ENCODE results near the gene TRAPPC2L. TPM values are rescaled to one million over a fixed set of nuclear protein-coding genes. Genes with fewer than 3 reads are reported as not detected.

Gene TRAPPC2L
- total RNA-seq, 2 donors from 2014 or later = 32.0 to 35.2 TPM

GRCh38 chr16:88863426-88863825, 6.5 kb downstream of the TRAPPC2L start:
- Mint-ChIP-seq H3K4me1 (ENCODE audit: low read depth) (peaks cover 2% of the 10 kb centered on the region), H3K4me3 (no peak overlapping the region), H3K36me3 (ENCODE audit: insufficient read depth in 2 of 2) (no peaks in the 10 kb centered on the region), H3K27me3 (ENCODE audit: low read depth) (no peaks in the 10 kb centered on the region), H3K27ac (no peak overlapping the region), H3K9me3 (no peaks in the 10 kb centered on the region)
- DNase-seq = no peak
- ATAC-seq (replicated peaks in 1 of 2) = no peak

- H3K27me3 Mint-ChIP-seq (ENCODE audit: low read depth) = no peaks in the 10 kb centered on the region
- H3K4me1 Mint-ChIP-seq (ENCODE audit: low read depth) = no peaks in the 10 kb centered on the region
- H3K4me3 Mint-ChIP-seq = no peak overlapping the region
- H3K27ac Mint-ChIP-seq = no peak overlapping the region
- no peak for ATAC-seq (replicated peaks in 1 of 2)
- DNase-seq = no peak
- H3K9me3 Mint-ChIP-seq = no peaks in the 10 kb centered on the region
- no peaks in the 10 kb centered on the region for H3K36me3 Mint-ChIP-seq (ENCODE audit: insufficient read depth in 2 of 2)
Observed at GRCh38 chr16:88864099-88864498, 7.2 kb downstream of the TRAPPC2L start.

GRCh38 chr16:88864521-88864920, 7.6 kb downstream of the TRAPPC2L start:
- DNase-seq = no peak
- no peaks in the 10 kb centered on the region for H3K36me3 Mint-ChIP-seq (ENCODE audit: insufficient read depth in 2 of 2)
- H3K27me3 Mint-ChIP-seq (ENCODE audit: low read depth) = no peaks in the 10 kb centered on the region
- ATAC-seq (replicated peaks in 1 of 2) = no peak
- no peaks in the 10 kb centered on the region for H3K4me1 Mint-ChIP-seq (ENCODE audit: low read depth)
- no peaks in the 10 kb centered on the region for H3K9me3 Mint-ChIP-seq
- no peak overlapping the region for H3K4me3 Mint-ChIP-seq
- no peak overlapping the region for H3K27ac Mint-ChIP-seq

GRCh38 chr16:88865310-88865709, 8.4 kb downstream of the TRAPPC2L start:
- Mint-ChIP-seq H3K4me1 (ENCODE audit: low read depth) (no peaks in the 10 kb centered on the region), H3K4me3 (no peak overlapping the region), H3K36me3 (ENCODE audit: insufficient read depth in 2 of 2) (no peaks in the 10 kb centered on the region), H3K9me3 (no peaks in the 10 kb centered on the region), H3K27ac (no peak overlapping the region), H3K27me3 (ENCODE audit: low read depth) (peaks cover 6% of the 10 kb centered on the region)
- ATAC-seq (replicated peaks in 1 of 2) (no peak), DNase-seq (no peak)

GRCh38 chr16:88865742-88866141, 8.8 kb downstream of the TRAPPC2L start:
- Mint-ChIP-seq H3K4me3 (no peak overlapping the region), H3K27ac (no peak overlapping the region), H3K36me3 (ENCODE audit: insufficient read depth in 2 of 2) (no peaks in the 10 kb centered on the region), H3K27me3 (ENCODE audit: low read depth) (peaks cover 10% of the 10 kb centered on the region), H3K4me1 (ENCODE audit: low read depth) (peaks cover 2% of the 10 kb centered on the region), H3K9me3 (no peaks in the 10 kb centered on the region)
- DNase-seq (no peak), ATAC-seq (replicated peaks in 1 of 2) (no peak)

GRCh38 chr16:88866151-88866920, 9.4 kb downstream of the TRAPPC2L start, which contains the start of gene PABPN1L:
PABPN1L (minus strand) TSS chr16:88866660; CDS start chr16:88866606, 54 bp downstream.
- no peaks in the 10 kb centered on the region for H3K9me3 Mint-ChIP-seq
- ATAC-seq (replicated peaks in 1 of 2) (no peak), DNase-seq (no peak)
- H3K4me3 Mint-ChIP-seq = no peak within 1 kb of the TSS
- peaks cover 16% of the 10 kb centered on the region for H3K27me3 Mint-ChIP-seq (ENCODE audit: low read depth)
- peaks cover 8% of the 10 kb centered on the region for H3K4me1 Mint-ChIP-seq (ENCODE audit: low read depth)
- no peaks in the 10 kb centered on the region for H3K36me3 Mint-ChIP-seq (ENCODE audit: insufficient read depth in 2 of 2)
- no peak within 1 kb of the TSS for H3K27ac Mint-ChIP-seq

- H3K27ac Mint-ChIP-seq = no peak overlapping the region
- DNase-seq (no peak), ATAC-seq (replicated peaks in 1 of 2) (no peak)
- H3K36me3 Mint-ChIP-seq (ENCODE audit: insufficient read depth in 2 of 2) = no peaks in the 10 kb centered on the region
- no peaks in the 10 kb centered on the region for H3K9me3 Mint-ChIP-seq
- H3K4me3 Mint-ChIP-seq = no peak overlapping the region
- H3K4me1 Mint-ChIP-seq (ENCODE audit: low read depth) = peaks cover 9% of the 10 kb centered on the region
- peaks cover 18% of the 10 kb centered on the region for H3K27me3 Mint-ChIP-seq (ENCODE audit: low read depth)
Observed at GRCh38 chr16:88867581-88868246, 10.8 kb downstream of the TRAPPC2L start.

GRCh38 chr16:88868974-88869672, 12.2 kb downstream of the TRAPPC2L start:
- Mint-ChIP-seq H3K27ac (no peak overlapping the region), H3K27me3 (ENCODE audit: low read depth) (peaks cover 18% of the 10 kb centered on the region), H3K4me3 (no peak overlapping the region), H3K36me3 (ENCODE audit: insufficient read depth in 2 of 2) (no peaks in the 10 kb centered on the region), H3K9me3 (no peaks in the 10 kb centered on the region), H3K4me1 (ENCODE audit: low read depth) (peaks cover 9% of the 10 kb centered on the region)
- DNase-seq = no peak
- no peak for ATAC-seq (replicated peaks in 1 of 2)

GRCh38 chr16:88869673-88869980, 12.7 kb downstream of the TRAPPC2L start:
- Mint-ChIP-seq H3K4me1 (ENCODE audit: low read depth) (peaks cover 9% of the 10 kb centered on the region), H3K27me3 (ENCODE audit: low read depth) (peaks cover 18% of the 10 kb centered on the region), H3K36me3 (ENCODE audit: insufficient read depth in 2 of 2) (no peaks in the 10 kb centered on the region), H3K27ac (no peak overlapping the region), H3K4me3 (no peak overlapping the region), H3K9me3 (no peaks in the 10 kb centered on the region)
- DNase-seq = no peak
- no peak for ATAC-seq (replicated peaks in 1 of 2)

- no peaks in the 10 kb centered on the region for H3K9me3 Mint-ChIP-seq
- H3K27me3 Mint-ChIP-seq (ENCODE audit: low read depth) = peaks cover 18% of the 10 kb centered on the region
- peak; percentile 25 to 84 for ATAC-seq (replicated peaks in 1 of 2)
- H3K27ac Mint-ChIP-seq = no peak overlapping the region
- DNase-seq = peak in 1 of 2 donors; percentile 57
- no peaks in the 10 kb centered on the region for H3K36me3 Mint-ChIP-seq (ENCODE audit: insufficient read depth in 2 of 2)
- peaks cover 9% of the 10 kb centered on the region for H3K4me1 Mint-ChIP-seq (ENCODE audit: low read depth)
- H3K4me3 Mint-ChIP-seq = peak overlapping the region; percentile 57 to 75
Observed at GRCh38 chr16:88870608-88871348, 13.9 kb downstream of the TRAPPC2L start.

GRCh38 chr16:88871349-88871702, 14.4 kb downstream of the TRAPPC2L start:
- DNase-seq (no peak), ATAC-seq (replicated peaks in 1 of 2) (no peak)
- Mint-ChIP-seq H3K9me3 (no peaks in the 10 kb centered on the region), H3K27me3 (ENCODE audit: low read depth) (peaks cover 18% of the 10 kb centered on the region), H3K4me3 (peak overlapping the region; percentile 57 to 67), H3K27ac (no peak overlapping the region), H3K4me1 (ENCODE audit: low read depth) (peaks cover 9% of the 10 kb centered on the region), H3K36me3 (ENCODE audit: insufficient read depth in 2 of 2) (no peaks in the 10 kb centered on the region)

- no peaks in the 10 kb centered on the region for H3K36me3 Mint-ChIP-seq (ENCODE audit: insufficient read depth in 2 of 2)
- H3K4me3 Mint-ChIP-seq = no peak overlapping the region
- no peak overlapping the region for H3K27ac Mint-ChIP-seq
- peaks cover 9% of the 10 kb centered on the region for H3K4me1 Mint-ChIP-seq (ENCODE audit: low read depth)
- no peak for DNase-seq
- no peak for ATAC-seq (replicated peaks in 1 of 2)
- no peaks in the 10 kb centered on the region for H3K9me3 Mint-ChIP-seq
- H3K27me3 Mint-ChIP-seq (ENCODE audit: low read depth) = peaks cover 18% of the 10 kb centered on the region
Observed at GRCh38 chr16:88871730-88872416, 14.9 kb downstream of the TRAPPC2L start.

Measured in activated T-cell treated with anti-CD3 and anti-CD28 coated beads, Interleukin-2, amount 50 U/mL, for 72 hours (primary cell).